Measurements from ENCODE around the gene POLR2L. TPM values are rescaled to one million over a fixed set of nuclear protein-coding genes. Genes with fewer than 3 reads are reported as not detected.

Gene POLR2L
- total and polyA plus RNA-seq, 2 of the 13 experiments (the other 11 are each of a cell fraction or from before 2014, with no cell fraction given): 104 to 114 TPM

GRCh38 chr11:803467-803742, 38.9 kb downstream of the POLR2L start:
- Histone ChIP-seq H3K9ac (ENCODE audit: insufficient read depth, low read depth, low read length) (peak overlapping the region; percentile 79; the same call in 1 of the 2 replicates), H3K27me3 (ENCODE audit: control insufficient read depth in 1 of 2, insufficient read depth in 2 of 2, low read length in 2 of 2) (no peaks in the 10 kb centered on the region; a peak in 1 of 5 replicates), H3K4me1 (ENCODE audit: insufficient read depth, low read length) (peaks cover 35% of the 10 kb centered on the region), H3K4me3 (replicated peaks in 1 of 3; ENCODE audit: insufficient read depth in 1 of 3, low read depth in 2 of 3, low read length in 3 of 3) (peak overlapping the region in 2 of 3 experiments; percentile 60 to 80; a peak in 3 of 6 replicates), H3K4me2 (ENCODE audit: low read depth, low read length) (peak overlapping the region; percentile 94), H3K36me3 (replicated peaks in 1 of 2; ENCODE audit: control insufficient read depth in 1 of 2, insufficient read depth in 2 of 2, low read length in 2 of 2) (peaks cover 7 to 8% of the 10 kb centered on the region in 2 experiments; a peak in 3 of 5 replicates), H3K79me2 (ENCODE audit: insufficient read depth, low read length) (peaks cover 19% of the 10 kb centered on the region), H3K27ac (ENCODE audit: extremely low read length, insufficient read depth, low read length) (no peak overlapping the region), H3K9me3 (ENCODE audit: low read length) (no peaks in the 10 kb centered on the region), H2AFZ (ENCODE audit: low read length) (no peak overlapping the region), H4K20me1 (ENCODE audit: insufficient read depth, low read length) (no peaks in the 10 kb centered on the region)
- DNase-seq (ENCODE audit: low spot score) (no peak), ATAC-seq (no peak), FAIRE-seq (no peak)
- intact Hi-C loops (cut with micrococcal nuclease; ENCODE audit: unreplicated experiment): no loop called here
- 61% methylated on average over 5 of the region's 8 CpGs for WGBS (ENCODE audit: low lambda C conversion rate)
- ChIA-PET CTCF (ENCODE audit: low intra/inter-chr PET ratio, low total read pairs) (no interaction called here), POLR2A (interaction anchor here (4.6 kb wide), 1 partner anchor 17 kb away, joined by 56 read pairs; the partner anchor contains the start of gene PNPLA2)
- in situ Hi-C loops (cut with HindIII; ENCODE audit: extremely low pct_ligation_motif_present, low pct_unique_long_range_greater_than_20kb): no loop called here
- TF ChIP-seq CHD2 (IDR thresholded peaks at IDR 0.05; ENCODE audit: low read depth, low read length) (no peak), CREBL2 (CRISPR knock-in tag; IDR thresholded peaks at IDR 0.05; ENCODE audit: borderline replicate concordance) (no peak), ZNF644 (CRISPR knock-in tag; IDR thresholded peaks at IDR 0.05; ENCODE audit: low read depth) (no peak), ZNF841 (CRISPR knock-in tag; IDR thresholded peaks at IDR 0.05; ENCODE audit: borderline replicate concordance) (no peak), ZSCAN12 (CRISPR knock-in tag; IDR thresholded peaks at IDR 0.05) (no peak), AHDC1 (CRISPR knock-in tag; IDR thresholded peaks at IDR 0.05; ENCODE audit: borderline replicate concordance) (no peak)
- BruUV-seq (replicated peaks): no TSS peak
